SK-N-MC (cell line): ENCODE data around the gene CAMK4.

ENCODE experiments used
- EZH2 ChIP-seq: fragments of 200-600 bp; sonication (generic); IDR thresholded peaks from one replicate; pipeline ENCODE4 v1.6.1; 2017; ENCODE audit warnings: antibody characterized with exemption
- FOXP2 ChIP-seq: optimal IDR thresholded peaks from 2 replicates; pipeline ENCODE3; 2011; ENCODE audit warnings: mild to moderate bottlenecking, moderate library complexity; ENCODE audit not compliant: insufficient read depth; ENCODE audit errors: extremely low read length, control extremely low read depth
- POLR2AphosphoS5 ChIP-seq: IDR thresholded peaks from 2 replicates; pipeline ENCODE4 v1.6.1; 2012; ENCODE audit warnings: mild to moderate bottlenecking, low read depth, low read length, borderline replicate concordance

DNA sequence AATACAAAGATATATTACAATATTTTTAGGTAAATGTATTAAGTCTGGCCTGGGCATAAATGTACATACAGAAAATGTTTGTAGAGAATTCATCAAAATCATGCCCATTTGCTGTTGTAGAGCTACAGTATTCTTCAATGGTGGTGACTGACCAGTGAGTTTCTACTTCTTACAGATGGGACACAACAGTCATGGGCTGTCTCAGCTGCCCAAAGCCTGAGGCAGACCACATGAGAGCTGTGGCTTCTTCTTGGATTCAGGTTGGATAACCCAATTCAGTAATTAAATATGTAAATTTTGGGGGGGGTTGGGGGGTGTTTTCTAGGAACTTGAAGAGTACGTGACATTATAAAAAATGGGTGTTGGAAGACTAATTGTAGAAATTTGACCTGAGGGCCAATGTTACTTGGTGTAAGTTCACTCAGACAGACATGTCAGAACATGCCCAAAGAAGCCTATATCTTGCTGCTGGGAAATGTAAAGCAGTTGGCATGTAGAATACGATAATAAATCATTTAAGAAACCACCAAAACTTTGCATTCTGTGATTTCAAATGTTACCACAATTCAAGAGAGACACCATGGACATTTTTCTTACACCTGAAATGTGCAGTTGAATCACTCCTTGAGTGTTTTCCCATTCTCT is 270.3 kb downstream of the CAMK4 start:
- TF ChIP-seq POLR2AphosphoS5: no peak
- TF ChIP-seq EZH2: no peak
- no peak for TF ChIP-seq FOXP2
